ENCODE results near the gene OXLD1. TPM values are rescaled to one million over a fixed set of nuclear protein-coding genes. Genes with fewer than 3 reads are reported as not detected.
A peak's percentile ranks its signal among the peaks of the same experiment; 100 is the strongest.

Gene OXLD1
- total RNA-seq, 4 donors from 2014 or later: 15.5 to 32.2 (median 22.2) TPM

DNA sequence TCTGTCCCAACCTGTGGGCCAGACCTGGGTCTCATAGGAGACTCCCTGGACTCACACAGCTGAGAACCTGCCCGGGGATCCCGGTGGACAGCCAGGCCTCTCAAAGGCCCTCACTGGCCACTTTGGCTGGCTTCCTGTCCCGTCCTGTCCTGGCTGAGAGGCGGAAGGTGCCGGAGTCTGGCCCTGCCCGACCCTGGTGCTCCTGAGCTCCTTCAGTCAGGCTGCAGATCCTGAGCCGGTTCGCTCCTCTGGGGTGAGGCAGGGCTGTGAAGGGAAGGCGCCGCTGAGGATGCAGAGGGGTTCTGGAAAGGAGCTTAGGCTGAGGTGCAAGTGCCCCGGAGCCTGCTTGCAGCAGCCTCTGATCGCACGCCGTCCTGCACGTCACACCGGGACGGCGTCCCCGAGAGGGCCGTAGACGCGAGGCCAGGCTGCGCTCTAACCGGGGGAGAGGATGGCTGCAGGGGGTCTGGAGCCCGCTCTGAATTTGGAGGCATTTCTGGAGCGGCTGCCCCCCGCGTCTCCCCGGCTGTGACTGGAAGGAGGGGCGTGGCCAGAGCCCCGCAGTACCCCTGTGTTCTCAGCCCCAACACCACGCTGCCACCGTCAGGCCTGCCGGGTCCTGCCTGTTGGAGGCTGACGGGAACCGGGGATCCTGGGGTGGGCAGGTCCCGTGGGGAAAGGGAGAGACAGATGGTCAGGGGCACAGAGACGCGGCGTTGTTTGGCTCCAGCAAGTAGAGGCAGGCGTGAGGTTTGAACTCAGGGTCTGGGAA lies 21.6 kb upstream of the OXLD1 start:
- DNase-seq (no peak), ATAC-seq (no peak)
- Histone ChIP-seq H3K36me3 (peaks cover 0 to 74% of the 10 kb centered on the region in 2 donors), H3K4me3 (no peak overlapping the region), H3K9me3 (no peaks in the 10 kb centered on the region), H3K4me1 (peaks cover 14 to 19% of the 10 kb centered on the region in 2 donors), H3K27me3 (no peaks in the 10 kb centered on the region), H3K27ac (no peak overlapping the region)
- in situ Hi-C loops (cut with MboI; ENCODE audit: low sequenced_read_pairs in 4 of 4): no loop called here
- TF ChIP-seq, protein P1, sequence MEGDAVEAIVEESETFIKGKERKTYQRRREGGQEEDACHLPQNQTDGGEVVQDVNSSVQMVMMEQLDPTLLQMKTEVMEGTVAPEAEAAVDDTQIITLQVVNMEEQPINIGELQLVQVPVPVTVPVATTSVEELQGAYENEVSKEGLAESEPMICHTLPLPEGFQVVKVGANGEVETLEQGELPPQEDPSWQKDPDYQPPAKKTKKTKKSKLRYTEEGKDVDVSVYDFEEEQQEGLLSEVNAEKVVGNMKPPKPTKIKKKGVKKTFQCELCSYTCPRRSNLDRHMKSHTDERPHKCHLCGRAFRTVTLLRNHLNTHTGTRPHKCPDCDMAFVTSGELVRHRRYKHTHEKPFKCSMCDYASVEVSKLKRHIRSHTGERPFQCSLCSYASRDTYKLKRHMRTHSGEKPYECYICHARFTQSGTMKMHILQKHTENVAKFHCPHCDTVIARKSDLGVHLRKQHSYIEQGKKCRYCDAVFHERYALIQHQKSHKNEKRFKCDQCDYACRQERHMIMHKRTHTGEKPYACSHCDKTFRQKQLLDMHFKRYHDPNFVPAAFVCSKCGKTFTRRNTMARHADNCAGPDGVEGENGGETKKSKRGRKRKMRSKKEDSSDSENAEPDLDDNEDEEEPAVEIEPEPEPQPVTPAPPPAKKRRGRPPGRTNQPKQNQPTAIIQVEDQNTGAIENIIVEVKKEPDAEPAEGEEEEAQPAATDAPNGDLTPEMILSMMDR (IDR thresholded peaks at IDR 0.05 in 4 of 5, conservative IDR thresholded peaks at IDR 0.05 in 1 of 5): no peak
- TF ChIP-seq POLR2A (IDR thresholded peaks at IDR 0.05): no peak
- intact Hi-C loops (cut with DNase I; ENCODE audit: low total_unique reads): no loop called here

DNA sequence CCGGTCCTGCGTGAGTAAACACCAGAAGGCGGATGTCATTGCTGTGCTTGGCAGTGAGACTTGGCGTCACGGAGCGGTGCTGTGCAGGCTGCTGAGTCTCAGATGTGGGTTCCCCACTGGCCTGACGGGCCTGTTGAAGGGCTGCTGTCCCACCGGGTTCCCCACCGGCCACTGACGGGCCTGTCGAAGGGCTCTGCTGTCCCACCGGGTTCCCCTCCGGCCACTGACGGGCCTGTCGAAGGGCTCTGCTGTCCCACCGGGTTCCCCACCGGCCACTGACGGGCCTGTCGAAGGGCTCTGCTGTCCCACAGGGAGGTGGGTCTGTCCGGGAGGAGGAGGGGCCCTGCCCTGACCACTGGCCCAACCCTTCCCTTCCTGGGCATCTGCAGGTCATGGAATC lies 20.2 kb upstream of the OXLD1 start:
- ATAC-seq (no peak), DNase-seq (no peak)
- Histone ChIP-seq H3K4me1 (peaks cover 23 to 27% of the 10 kb centered on the region in 2 donors), H3K4me3 (no peak overlapping the region), H3K9me3 (no peaks in the 10 kb centered on the region), H3K36me3 (peaks cover 0 to 60% of the 10 kb centered on the region in 2 donors), H3K27ac (no peak overlapping the region), H3K27me3 (no peaks in the 10 kb centered on the region)
- intact Hi-C loops (cut with DNase I; ENCODE audit: low total_unique reads) (no loop called here), in situ Hi-C loops (cut with MboI; ENCODE audit: low sequenced_read_pairs in 4 of 4) (no loop called here)
- TF ChIP-seq, protein P1 (IDR thresholded peaks at IDR 0.05 in 4 of 5, conservative IDR thresholded peaks at IDR 0.05 in 1 of 5): no peak
- no peak for TF ChIP-seq POLR2A (IDR thresholded peaks at IDR 0.05)

DNA sequence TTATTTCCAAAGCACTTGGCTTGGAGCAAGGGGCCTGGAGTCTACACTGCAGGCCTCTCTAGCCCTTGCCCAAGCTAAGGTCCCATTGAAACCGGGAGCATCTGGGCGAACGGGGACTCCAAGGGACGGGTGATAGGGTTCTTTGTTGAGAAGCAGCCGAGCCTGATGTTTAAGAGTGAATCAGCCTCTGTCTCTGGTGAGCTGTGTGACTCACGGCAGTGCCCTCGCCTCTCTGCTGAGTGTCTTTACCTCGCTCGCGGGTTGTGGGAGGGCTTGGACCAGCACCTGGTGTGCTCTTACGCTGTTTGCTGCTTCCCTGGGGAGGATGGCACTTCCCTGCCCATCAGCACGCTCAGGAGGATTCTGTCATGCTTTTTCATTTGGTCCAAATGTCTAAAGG lies 18.7 kb upstream of the OXLD1 start:
- H3K4me3 ChIP-seq: peak overlapping the region; percentile 90 to 99 (median 97)
- ATAC-seq (no peak), DNase-seq (no peak)
- H3K27me3 ChIP-seq: no peaks in the 10 kb centered on the region
- in situ Hi-C loops (cut with MboI; ENCODE audit: low sequenced_read_pairs in 4 of 4) (no loop called here), intact Hi-C loops (cut with DNase I; ENCODE audit: low total_unique reads) (no loop called here)
- peak overlapping the region in 1 of 4 donors; percentile 86 for H3K27ac ChIP-seq
- TF ChIP-seq, protein P1 (IDR thresholded peaks at IDR 0.05 in 4 of 5, conservative IDR thresholded peaks at IDR 0.05 in 1 of 5): no peak
- TF ChIP-seq POLR2A (IDR thresholded peaks at IDR 0.05): no peak
- peaks cover 0 to 45% of the 10 kb centered on the region in 2 donors for H3K36me3 ChIP-seq
- H3K4me1 ChIP-seq: peaks cover 23 to 27% of the 10 kb centered on the region in 2 donors
- H3K9me3 ChIP-seq: no peaks in the 10 kb centered on the region

DNA sequence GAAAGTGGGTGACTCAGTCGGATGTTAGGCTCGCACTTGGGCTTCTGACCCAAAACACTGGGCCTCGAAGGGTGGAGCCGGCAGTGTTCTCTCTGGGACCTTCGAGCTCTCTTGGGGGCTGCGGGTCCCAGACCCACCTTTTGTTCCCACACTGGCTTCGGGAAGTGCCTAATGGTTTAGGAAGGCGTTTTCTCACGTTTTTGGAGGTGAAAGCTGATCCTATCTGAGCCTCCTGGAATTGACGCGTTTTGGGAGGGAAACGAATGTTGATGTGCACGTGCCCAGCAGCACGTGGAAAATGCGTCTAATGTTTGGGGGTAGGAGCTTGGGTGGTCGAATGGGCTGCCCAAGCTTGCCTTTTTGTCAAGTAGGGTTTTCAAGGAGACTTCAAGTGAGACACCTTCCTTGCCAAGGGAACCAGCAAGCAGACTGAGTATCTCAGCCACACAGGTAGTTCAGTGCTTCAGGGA lies 18.1 kb upstream of the OXLD1 start:
- H3K9me3 ChIP-seq: no peaks in the 10 kb centered on the region
- intact Hi-C loops (cut with DNase I; ENCODE audit: low total_unique reads) (no loop called here), in situ Hi-C loops (cut with MboI; ENCODE audit: low sequenced_read_pairs in 4 of 4) (no loop called here)
- H3K4me1 ChIP-seq: peaks cover 23 to 27% of the 10 kb centered on the region in 2 donors
- TF ChIP-seq, protein P1 (IDR thresholded peaks at IDR 0.05 in 4 of 5, conservative IDR thresholded peaks at IDR 0.05 in 1 of 5): no peak
- TF ChIP-seq POLR2A (IDR thresholded peaks at IDR 0.05): no peak
- DNase-seq (no peak), ATAC-seq (no peak)
- no peaks in the 10 kb centered on the region for H3K27me3 ChIP-seq
- H3K36me3 ChIP-seq: peaks cover 0 to 39% of the 10 kb centered on the region in 2 donors
- peak overlapping the region; percentile 73 to 91 (median 82) for H3K27ac ChIP-seq
- H3K4me3 ChIP-seq: peak overlapping the region; percentile 90 to 99 (median 97)

Data from gastrocnemius medialis (tissue), 4 donors.